HCT116 (cell line): ENCODE measurements around the gene SH2D2A. TPM values are rescaled to one million over a fixed set of nuclear protein-coding genes. Genes with fewer than 3 reads are reported as not detected.

Experiments
- ATAC-seq: fragments of 200-7000 bp; cut with Tn5 transposase; 2 replicates; pipeline ENCODE4 v1.9.1; 2020; ENCODE audit warnings: mild to moderate bottlenecking, moderate library complexity
- BruUV-seq: library from RNA; stranded (reverse); fragments of 400-500 nt; replicated peaks from 2 replicates; lab custom pipeline; 2021; lab: Mats Ljungman, UMichigan
- CTCF ChIA-PET: fragments of 300-600 bp; sonication (Branson Sonifier 250); formaldehyde crosslinking; loops from one replicate; lab custom pipeline; 2021; ENCODE audit warnings: antibody characterized with exemption; lab: Charles Lee
- POLR2A ChIA-PET: fragments of 300-600, 350-600 bp; sonication (Branson Sonifier 250); formaldehyde crosslinking; loops from one replicate; lab custom pipeline; 2021; ENCODE audit warnings: antibody characterized with exemption; lab: Charles Lee
- RAD21 ChIA-PET, 2 experiments: fragments of 300-600 bp; sonication (Branson Sonifier 250); formaldehyde crosslinking; loops; one replicate each; lab custom pipeline; 2023; ENCODE audit warnings: low total read pairs in 2 of 2; ENCODE audit not compliant: uncharacterized antibody in 2 of 2, unreplicated experiment in 2 of 2, low non-redundant PET in 1 of 2; lab: Charles Lee
- DNase-seq: peaks from one replicate; pipeline ENCODE4 v3.0.0-alpha.2; 2010; ENCODE audit warnings: low read depth, low spot score
- H2AFZ ChIP-seq: fragments of 200-600 bp; shearing (Covaris generic), sonication (generic); 2 replicates; pipeline ENCODE4 v1.6.1; 2017; ENCODE audit warnings: low read depth, mixed run types, mixed read lengths, antibody characterized with exemption, low read length; ENCODE audit not compliant: poor library complexity, severe bottlenecking
- H3K27ac ChIP-seq: 2 replicates; pipeline ENCODE4 v1.5.1; 2012; ENCODE audit warnings: low read depth, low read length
- H3K27me3 ChIP-seq: fragments of 200-600 bp; sonication (generic); 2 replicates; pipeline ENCODE4 v1.6.1; 2016; ENCODE audit warnings: mixed run types, low read length, mixed read lengths; ENCODE audit not compliant: insufficient read depth
- H3K36me3 ChIP-seq, 2 experiments: fragments of 200-500 bp in 1 of 2; fragments of 200-600 bp in 1 of 2; sonication (Bioruptor generic) in 1 of 2; sonication (generic) in 1 of 2; 2 replicates each; pipeline versions ENCODE4 v1.5.1 to v1.6.1; 2014 to 2016; ENCODE audit warnings: low read length in 2 of 2, inconsistent platforms in 1 of 2, mixed read lengths in 1 of 2, mixed run types in 1 of 2; ENCODE audit not compliant: insufficient read depth in 2 of 2, control insufficient read depth in 1 of 2
- H3K4me1 ChIP-seq, 2 experiments: fragments of 200-600 bp in 1 of 2; sonication (generic) in 1 of 2; 2 replicates each; pipeline versions ENCODE4 v1.5.1 to v1.6.1; 2012 to 2017; ENCODE audit warnings: low read length in 2 of 2, inconsistent platforms in 1 of 2, mild to moderate bottlenecking in 1 of 2, mixed read lengths in 1 of 2, mixed run types in 1 of 2, moderate library complexity in 1 of 2; ENCODE audit not compliant: insufficient read depth in 2 of 2, control insufficient read depth in 1 of 2
- H3K4me2 ChIP-seq: fragments of 200-600 bp; sonication (generic); 2 replicates; pipeline ENCODE4 v1.6.1; 2017; ENCODE audit warnings: mixed run types, low read length, mixed read lengths
- H3K4me3 ChIP-seq, 2 experiments: fragments of 200-600 bp in 1 of 2; sonication (generic) in 1 of 2; replicated peaks in 1 of 2; 2 replicates each; pipeline ENCODE4 v1.5.1; 2011 to 2016; ENCODE audit warnings: low read length in 2 of 2, control low read depth in 1 of 2, low read depth in 1 of 2, mild to moderate bottlenecking in 1 of 2, mixed read lengths in 1 of 2, mixed run types in 1 of 2
- H3K79me2 ChIP-seq: fragments of 200-600 bp; sonication (generic); 2 replicates; pipeline ENCODE4 v1.6.1; 2017; ENCODE audit warnings: mild to moderate bottlenecking, mixed run types, low read length, moderate library complexity, mixed read lengths; ENCODE audit not compliant: insufficient read depth
- H3K9ac ChIP-seq: fragments of 200-600 bp; sonication (generic); 2 replicates; pipeline ENCODE4 v1.6.1; 2016; ENCODE audit warnings: low read length, mixed read lengths
- H3K9me2 ChIP-seq: fragments of 200-600 bp; sonication (generic), shearing (Covaris generic); 2 replicates; pipeline ENCODE4 v1.6.1; 2017; ENCODE audit warnings: mixed run types, mild to moderate bottlenecking, moderate library complexity; ENCODE audit not compliant: insufficient read depth
- H3K9me3 ChIP-seq, 2 experiments: fragments of 200-500 bp in 1 of 2; fragments of 200-600 bp in 1 of 2; sonication (Bioruptor generic) in 1 of 2; sonication (generic) in 1 of 2; 2 replicates each; pipeline ENCODE4 v1.6.1; 2014 to 2017; ENCODE audit warnings: low read length in 2 of 2, mixed read lengths in 2 of 2, inconsistent platforms in 1 of 2, low read depth in 1 of 2, mild to moderate bottlenecking in 1 of 2, mixed run types in 1 of 2, moderate library complexity in 1 of 2; ENCODE audit not compliant: control insufficient read depth in 1 of 2, insufficient read depth in 1 of 2
- H4K20me1 ChIP-seq: fragments of 200-600 bp; sonication (generic), shearing (Covaris generic); 2 replicates; pipeline ENCODE4 v1.6.1; 2017; ENCODE audit warnings: mixed run types, mild to moderate bottlenecking, moderate library complexity; ENCODE audit not compliant: insufficient read depth
- CEBPB ChIP-seq: IDR thresholded peaks from 2 replicates; pipeline ENCODE4 v1.6.1; 2012; ENCODE audit warnings: low read depth
- EGR1 ChIP-seq: IDR thresholded peaks from 2 replicates; pipeline ENCODE4 v1.6.1; 2012; ENCODE audit warnings: low read depth
- ELF1 ChIP-seq: IDR thresholded peaks from 2 replicates; pipeline ENCODE4 v1.6.1; 2012; ENCODE audit warnings: low read depth, borderline replicate concordance
- EZH2 ChIP-seq: fragments of 200-600 bp; sonication (generic); IDR thresholded peaks from 2 replicates; pipeline ENCODE4 v1.6.1; 2017; ENCODE audit warnings: antibody characterized with exemption, mixed run types
- POLR2A ChIP-seq: IDR thresholded peaks from 2 replicates; pipeline ENCODE4 v1.7.0; 2011; ENCODE audit warnings: borderline replicate concordance; ENCODE audit not compliant: insufficient read depth, insufficient read length; ENCODE audit errors: extremely low read depth
- POLR2AphosphoS5 ChIP-seq: IDR thresholded peaks from 2 replicates; pipeline ENCODE4 v1.6.1; 2011; ENCODE audit warnings: mild to moderate bottlenecking, low read depth, low read length, moderate library complexity
- RAD21 ChIP-seq: IDR thresholded peaks from 2 replicates; pipeline ENCODE4 v1.6.1; 2012; ENCODE audit warnings: low read depth, mild to moderate bottlenecking
- REST ChIP-seq: IDR thresholded peaks from 2 replicates; pipeline ENCODE4 v1.6.1; 2012; ENCODE audit warnings: low read depth
- SP1 ChIP-seq: IDR thresholded peaks from 2 replicates; pipeline ENCODE4 v1.6.1; 2012; ENCODE audit warnings: low read depth
- SRF ChIP-seq: IDR thresholded peaks from 2 replicates; pipeline ENCODE4 v1.6.1; 2012; ENCODE audit warnings: low read depth
- ZFX ChIP-seq: fragments of 450-650 bp; IDR thresholded peaks from 2 replicates; pipeline ENCODE4 v1.6.1; 2017
- ZNF274 ChIP-seq: fragments of 200-500 bp; sonication (Bioruptor generic); IDR thresholded peaks from 2 replicates; pipeline ENCODE4 v1.6.1; 2014; ENCODE audit warnings: mild to moderate bottlenecking, low read depth, low read length, inconsistent platforms
- intact Hi-C: fragments of 100-400 bp; cut with micrococcal nuclease; formaldehyde crosslinking; loops from 2 replicates; pipeline ENCODE4 v1.10.0; 2022
- total RNA-seq: library from RNA; stranded (reverse); gene quantifications from one replicate; pipeline ENCODE4 v1.2.1, GENCODE V29; 2021; ENCODE audit not compliant: unreplicated experiment

Gene SH2D2A
- total RNA-seq, 1 experiment from 2014 or later = 4.8 TPM

- Histone ChIP-seq H3K4me2 (no peak overlapping the region), H3K4me1 (peaks cover 4 to 10% of the 10 kb centered on the region in 2 experiments), H4K20me1 (no peaks in the 10 kb centered on the region), H2AFZ (no peak overlapping the region), H3K79me2 (no peaks in the 10 kb centered on the region), H3K36me3 (no peaks in the 10 kb centered on the region), H3K27me3 (no peaks in the 10 kb centered on the region), H3K4me3 (no peak overlapping the region), H3K9me3 (no peaks in the 10 kb centered on the region), H3K27ac (no peak overlapping the region), H3K9me2 (no peaks in the 10 kb centered on the region), H3K9ac (no peak overlapping the region)
- BruUV-seq = no TSS peak
- no peak for ATAC-seq
- POLR2A ChIA-PET = no interaction called here
- RAD21 ChIA-PET = no interaction called here
- intact Hi-C loops = no loop called here
- CTCF ChIA-PET = interaction anchor here (1.2 kb wide), 1 partner anchor 72 kb away, joined by 3 read pairs; no protein-coding TSS in a partner anchor
- no peak for DNase-seq
- TF ChIP-seq POLR2A (no peak), POLR2AphosphoS5 (no peak), ELF1 (no peak), EGR1 (no peak), EZH2 (no peak), RAD21 (no peak), ZFX (no peak), CEBPB (no peak), REST (no peak), SRF (no peak), SP1 (no peak), ZNF274 (no peak)
These were observed 55.9 kb downstream of the SH2D2A start for GRCh38 chr1:156760796-156761104.
